Frontal cortex (tissue), 4 donors: ENCODE results near the gene TAGLN. TPM values are rescaled to one million over a fixed set of nuclear protein-coding genes. Genes with fewer than 3 reads are reported as not detected.

ENCODE experiments used
- DNase-seq, 2 donors: peaks; one replicate each; pipeline ENCODE4 v3.0.0; 2012; ENCODE audit warnings: low spot score in 2 of 2
- FAIRE-seq: peaks from 2 replicates; lab custom pipeline; 2012; peaks lifted over from hg19 to GRCh38; lab: Jason Lieb, UNC
- total RNA-seq: library from RNA; depleted of rRNA; stranded (reverse); fragments of >200 nt; gene quantifications from one replicate; pipeline ENCODE4 v1.2.3, GENCODE V29; 2014
- donor health status: control.
- donor health status: control.
- donor health status: control.

Gene TAGLN
- total RNA-seq, 1 donor from 2014 or later = 17.5 TPM

DNA sequence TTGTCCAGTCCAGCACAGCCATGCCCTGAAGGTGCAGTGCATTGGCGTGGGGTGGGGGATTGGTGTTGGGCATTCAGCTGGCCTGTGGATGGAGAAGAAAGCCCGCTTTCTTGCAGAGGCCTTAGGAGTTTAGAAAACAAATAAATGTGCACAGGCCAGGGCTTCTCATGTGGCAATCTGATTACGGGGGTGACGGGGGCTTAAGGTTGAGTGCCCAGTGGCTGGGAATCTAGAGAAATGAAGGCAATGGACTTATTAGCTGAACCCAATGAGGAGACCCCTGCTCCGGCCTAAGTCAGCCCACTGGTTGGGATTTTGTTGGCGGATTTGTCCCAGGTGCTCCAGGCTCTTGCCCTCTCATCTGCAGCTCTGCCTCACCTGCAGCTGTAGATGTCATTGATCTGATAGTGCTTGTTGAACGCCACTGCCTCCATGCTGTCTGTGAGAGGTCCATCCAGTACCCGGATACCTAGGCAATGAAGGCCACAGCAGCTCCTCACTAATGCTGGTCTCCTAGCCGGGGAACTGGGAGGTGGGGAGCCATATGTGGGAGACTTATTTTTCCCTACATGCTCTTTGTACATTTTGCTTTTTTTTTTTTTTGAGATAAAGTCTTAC, 26.5 kb downstream of the TAGLN start:
- FAIRE-seq = no peak
- no peak for DNase-seq

DNA sequence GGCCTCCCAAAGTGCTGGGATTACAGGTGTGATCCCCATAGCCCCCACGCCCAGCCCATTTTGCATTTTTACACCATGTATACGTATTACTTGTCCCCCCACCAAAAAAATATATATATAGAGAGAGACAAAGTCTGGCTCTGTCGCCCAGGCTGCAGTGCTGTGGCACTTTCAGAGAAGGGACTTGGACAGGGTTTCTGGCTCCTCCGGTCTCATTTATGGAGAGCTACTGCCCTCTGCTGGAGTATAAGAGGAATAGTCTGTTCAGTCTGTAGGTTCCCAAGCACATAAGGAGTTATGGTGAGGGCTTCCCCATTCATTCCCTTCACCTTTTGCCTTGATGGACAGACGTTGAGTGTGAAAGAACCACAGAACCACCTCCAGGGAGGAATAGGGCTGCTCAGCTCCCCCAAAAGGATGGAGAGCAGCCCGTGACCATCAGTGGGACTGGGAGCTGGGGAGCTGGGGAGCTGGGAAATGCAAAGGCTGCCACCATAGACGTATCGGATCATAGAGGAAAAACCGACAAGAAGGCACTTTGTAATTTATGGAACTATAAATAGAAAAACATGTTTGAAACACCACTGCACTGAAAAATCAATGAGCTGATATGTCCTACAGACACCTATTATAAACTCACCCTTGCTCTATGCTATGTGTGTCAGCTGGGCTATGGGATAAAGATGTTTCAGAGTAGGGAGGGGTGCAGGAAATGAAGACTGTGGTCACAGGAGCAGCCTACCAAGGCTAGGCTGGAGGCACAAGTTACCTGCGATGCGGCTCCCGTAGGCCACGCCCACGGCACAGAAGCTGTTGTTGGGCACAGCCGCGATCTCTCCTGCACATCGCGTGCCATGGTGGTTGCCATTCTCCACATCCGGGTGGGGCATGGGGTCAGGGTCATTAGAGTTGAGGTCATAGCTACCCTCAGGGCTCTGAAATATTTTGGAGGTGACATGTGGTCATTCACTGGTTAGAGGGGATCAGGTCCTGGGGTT, 27.5 kb downstream of the TAGLN start:
- DNase-seq (peak; percentile 63 to 78), FAIRE-seq (peak; percentile 57)

- FAIRE-seq = no peak
Observed at GRCh38 chr11:117228091-117228490, 28.9 kb downstream of the TAGLN start.

DNA sequence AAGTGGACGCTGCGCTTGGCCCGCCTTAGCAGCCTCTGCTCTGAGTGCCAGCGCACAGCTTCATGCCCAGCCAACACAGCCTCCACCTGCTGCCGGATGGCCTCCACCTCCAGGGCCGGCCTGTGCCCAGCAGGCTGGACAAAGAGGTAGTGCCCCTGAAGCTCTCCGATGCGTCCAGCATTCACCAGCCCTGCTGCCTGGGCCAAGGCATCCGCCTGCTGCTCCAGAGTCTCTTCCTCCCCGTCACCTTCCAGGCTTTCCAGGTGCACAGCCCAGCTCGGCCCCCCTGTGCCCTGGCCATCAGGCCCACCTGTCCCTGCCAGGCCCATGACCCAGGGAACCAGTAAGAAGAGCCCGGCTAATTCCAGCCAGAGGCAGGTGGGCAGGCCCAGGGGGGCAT, 30.2 kb downstream of the TAGLN start:
- FAIRE-seq = no peak
- DNase-seq = no peak

More at GRCh38 chr11:117228091-117228490, 28.9 kb downstream of the TAGLN start:
- DNase-seq = no peak

DNA sequence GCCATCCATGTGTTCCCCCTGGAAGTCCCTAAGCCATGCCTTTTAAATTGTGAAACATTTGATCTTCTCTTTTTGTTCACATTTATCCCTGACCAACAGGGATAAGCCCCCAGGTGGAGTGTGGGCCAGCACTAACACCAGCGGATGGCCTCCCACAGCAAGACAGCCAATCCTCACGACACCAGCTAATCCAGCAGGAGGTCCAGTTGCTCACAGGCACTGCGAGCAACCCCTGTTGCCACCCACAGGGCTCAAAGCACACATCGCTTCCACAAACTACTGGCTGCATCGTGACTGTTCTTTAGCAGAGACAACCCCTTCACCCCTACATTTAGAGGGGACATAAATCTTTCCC, 30.7 kb downstream of the TAGLN start:
- no peak for DNase-seq
- FAIRE-seq = no peak

- FAIRE-seq (no peak), DNase-seq (no peak)
Observed at GRCh38 chr11:117230286-117230961, 31.3 kb downstream of the TAGLN start.

GRCh38 chr11:117230999-117231841, 32.0 kb downstream of the TAGLN start:
- FAIRE-seq = no peak
- DNase-seq = no peak

- DNase-seq (no peak), FAIRE-seq (no peak)
Observed at GRCh38 chr11:117231842-117232091, 32.6 kb downstream of the TAGLN start, which contains the start of gene PCSK7. TSS of gene PCSK7 (minus strand) at chr11:117232073. CDS start at chr11:117229844, 2,229 bp downstream.

GRCh38 chr11:117232092-117232878, 33.1 kb downstream of the TAGLN start, which contains the start of gene RNF214:
TSS of gene RNF214 (plus strand) at chr11:117232671. CDS start at chr11:117234273, 1,602 bp downstream.
- FAIRE-seq = no peak
- peak; percentile 98 to 99 for DNase-seq

- peak in 1 of 2 donors; percentile 41 for DNase-seq
Observed at GRCh38 chr11:117232911-117233409, 33.8 kb downstream of the TAGLN start.

GRCh38 chr11:117238221-117238620, 39.1 kb downstream of the TAGLN start:
- DNase-seq = no peak
- no peak for FAIRE-seq

More at GRCh38 chr11:117232911-117233409, 33.8 kb downstream of the TAGLN start:
- FAIRE-seq = no peak

DNA sequence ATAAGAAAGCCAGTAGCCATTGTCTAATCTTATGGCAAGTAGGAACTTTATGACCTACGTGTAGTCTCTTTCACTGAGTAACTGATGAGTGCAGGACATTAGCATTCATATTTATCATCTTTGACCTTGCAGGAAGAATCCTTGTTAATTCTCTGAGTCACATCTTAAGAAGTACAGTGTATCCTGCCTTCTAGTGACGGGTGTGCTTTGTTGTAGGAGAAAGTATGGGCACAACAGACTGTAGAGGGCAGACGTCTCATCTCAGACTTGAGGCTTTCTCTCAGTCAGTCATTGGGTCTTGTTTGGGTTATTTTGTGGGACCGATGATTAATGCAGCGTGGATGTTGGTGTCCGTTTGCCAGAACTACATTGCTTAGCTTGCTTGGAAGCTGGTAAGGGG, 40.1 kb downstream of the TAGLN start:
- FAIRE-seq = no peak
- DNase-seq = no peak

GRCh38 chr11:117248341-117248740, 49.2 kb downstream of the TAGLN start:
- DNase-seq (no peak), FAIRE-seq (no peak)

DNA sequence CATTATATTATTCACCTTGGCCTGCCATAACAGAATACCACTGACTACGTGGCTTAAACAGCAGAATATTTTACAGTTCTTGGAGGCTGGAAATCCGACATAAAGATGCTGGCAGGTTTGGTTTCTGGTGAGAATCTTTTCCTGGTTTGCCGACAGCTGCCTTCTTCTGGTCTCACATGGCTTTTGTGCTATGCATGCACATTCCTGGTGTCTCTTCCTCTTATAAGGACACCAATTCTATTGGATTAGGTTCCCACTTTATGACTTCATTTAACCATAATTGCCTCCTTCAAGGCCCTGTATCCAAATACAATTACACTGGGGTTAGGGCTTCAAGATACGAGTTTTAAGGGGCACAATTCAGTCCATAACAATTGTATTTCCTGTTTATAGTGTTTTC, 50.4 kb downstream of the TAGLN start:
- FAIRE-seq (no peak), DNase-seq (no peak)

DNA sequence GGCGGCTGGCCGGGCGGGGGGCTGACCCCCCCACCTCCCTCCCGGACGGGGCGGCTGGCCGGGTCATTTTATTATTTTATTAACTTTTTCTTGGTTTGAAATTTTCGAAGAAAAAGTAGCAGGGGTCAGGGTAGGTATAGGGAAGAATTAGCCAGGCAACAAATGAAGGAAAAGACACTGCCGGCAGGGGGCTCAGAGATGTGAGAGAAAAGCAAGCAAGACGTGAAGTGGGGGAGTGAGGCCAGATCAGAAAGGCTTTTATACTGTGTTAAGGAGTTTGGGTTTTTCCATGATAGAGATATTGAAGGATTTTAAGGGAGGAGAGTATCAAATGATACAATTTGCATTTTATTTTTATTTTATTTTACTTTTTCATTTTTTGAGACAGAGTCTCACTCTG, 52.3 kb downstream of the TAGLN start:
- FAIRE-seq (no peak), DNase-seq (no peak)

DNA sequence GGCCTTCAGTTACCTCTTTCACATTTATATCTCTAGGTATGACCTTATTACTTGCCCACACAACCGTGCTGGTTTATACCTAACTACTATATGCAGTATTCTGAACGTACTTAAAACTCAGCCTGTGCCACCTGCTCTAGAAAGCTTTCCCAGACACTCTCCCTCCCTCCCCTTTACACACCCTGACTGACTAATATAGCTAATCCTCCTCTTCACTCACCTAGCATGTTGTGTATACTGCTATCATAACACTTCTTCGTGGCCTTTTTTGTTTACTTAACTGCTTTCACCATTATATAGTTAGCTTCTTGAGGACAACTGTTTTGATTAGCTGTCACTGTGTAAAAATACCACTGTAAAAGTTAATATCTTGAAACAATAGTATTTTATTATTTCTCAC, 56.8 kb downstream of the TAGLN start:
- DNase-seq (no peak), FAIRE-seq (no peak)

- FAIRE-seq (no peak), DNase-seq (no peak)
Observed at GRCh38 chr11:117256573-117256972, 57.4 kb downstream of the TAGLN start.
